GM12878 (cell line): ENCODE measurements around the gene SYPL2. TPM values are rescaled to one million over a fixed set of nuclear protein-coding genes. Genes with fewer than 3 reads are reported as not detected.
A peak's percentile ranks its signal among the peaks of the same experiment; 100 is the strongest.

Source experiments
- BCL11A ChIP-seq: IDR thresholded peaks from 2 replicates; pipeline ENCODE4 v1.6.1; 2011; ENCODE audit warnings: low read depth, low read length
- GABPA ChIP-seq: IDR thresholded peaks from 2 replicates; pipeline ENCODE4 v1.6.1; 2014; ENCODE audit warnings: antibody characterized with exemption, low read depth, mild to moderate bottlenecking, inconsistent platforms
- HDAC2 ChIP-seq: fragments of 200-600 bp; sonication (generic); IDR thresholded peaks from 2 replicates; pipeline ENCODE4 v1.6.1; 2017
- IRF4 ChIP-seq: IDR thresholded peaks from 2 replicates; pipeline ENCODE4 v1.6.1; 2011; ENCODE audit warnings: low read depth, low read length
- KLF5 ChIP-seq: fragments of 450-650 bp; IDR thresholded peaks from 2 replicates; pipeline ENCODE4 v1.6.1; 2014; ENCODE audit warnings: mild to moderate bottlenecking; ENCODE audit not compliant: partially characterized antibody
- PAX8 ChIP-seq: fragments of 450-650 bp; IDR thresholded peaks from 2 replicates; pipeline ENCODE4 v1.6.1; 2017; ENCODE audit warnings: mild to moderate bottlenecking, moderate library complexity
- SMAD5 ChIP-seq: IDR thresholded peaks from 2 replicates; pipeline ENCODE4 v1.6.1; 2016; ENCODE audit warnings: antibody characterized with exemption, low read depth
- SMC3 ChIP-seq: IDR thresholded peaks from 2 replicates; pipeline ENCODE4 v1.6.1; 2011; ENCODE audit warnings: low read length, improper control_type of control experiment, borderline replicate concordance
- TAF1 ChIP-seq: IDR thresholded peaks from 2 replicates; pipeline ENCODE4 v1.6.1; 2011; ENCODE audit warnings: mild to moderate bottlenecking, low read depth, low read length, borderline replicate concordance
- TARDBP ChIP-seq: IDR thresholded peaks from 2 replicates; pipeline ENCODE4 v1.6.1; 2016; ENCODE audit warnings: borderline replicate concordance
- ZNF384 ChIP-seq: IDR thresholded peaks from 2 replicates; pipeline ENCODE4 v1.6.1; 2012; ENCODE audit warnings: low read depth, mild to moderate bottlenecking, low read length, improper control_type of control experiment, borderline replicate concordance
- polyA plus RNA-seq, 11 experiments: library from polyadenylated mRNA; depleted of rRNA in 4 of 11; unstranded in 6 of 11; stranded (reverse) in 5 of 11; fragments of >200 nt; fragmentation: Nextera tagmentation in 4 of 11; fragmentation: Illumina TruSeq in 1 of 11; extraction: Ambion mirVana in 4 of 11; extraction: Trizol in 1 of 11; gene quantifications; 1 replicate in 1 of 11; 2 replicates in 10 of 11; pipeline versions ENCODE4 v1.2.1 to v1.2.3, GENCODE V29; 2011 to 2016; ENCODE audit warnings: inconsistent platforms in 2 of 11, missing spikeins in 2 of 11, low read depth in 1 of 11
- total RNA-seq, 4 experiments: library from RNA; depleted of rRNA in 3 of 4; stranded (reverse); fragments of >200 nt in 3 of 4; fragmentation: Illumina TruSeq in 1 of 4; extraction: Trizol in 1 of 4; gene quantifications; 2 replicates each; pipeline versions ENCODE4 v1.2.1 to v1.2.3, GENCODE V29; 2013 to 2021
- TF ChIP-seq, protein P1 (sequence below): fragments of 450-650 bp; IDR thresholded peaks from 2 replicates; pipeline ENCODE4 v1.6.1; 2016; ENCODE audit warnings: mild to moderate bottlenecking, moderate library complexity, borderline replicate concordance
- TF ChIP-seq, protein P2 (sequence below): IDR thresholded peaks from 2 replicates; pipeline ENCODE4 v1.6.1; 2012; ENCODE audit warnings: improper control_type of control experiment, low read depth, low read length; ENCODE audit not compliant: insufficient replicate concordance
- TF ChIP-seq, protein P3 (sequence below), 3 experiments: IDR thresholded peaks in 2 of 3; conservative IDR thresholded peaks in 1 of 3; 2 replicates each; pipeline ENCODE4 v1.5.1; 2011; ENCODE audit warnings: low read depth in 3 of 3, low read length in 3 of 3, mild to moderate bottlenecking in 3 of 3, control low read depth in 2 of 3, moderate library complexity in 2 of 3, inconsistent platforms in 1 of 3, mixed read lengths in 1 of 3; ENCODE audit not compliant: control insufficient read depth in 2 of 3, insufficient read depth in 1 of 3; ENCODE audit errors: extremely low read depth in 1 of 3
- TF ChIP-seq, protein P4 (sequence below): fragments of 450-650 bp; IDR thresholded peaks from 2 replicates; pipeline ENCODE4 v1.6.1; 2014; ENCODE audit warnings: mild to moderate bottlenecking
- TF ChIP-seq, protein P5 (sequence below): IDR thresholded peaks from 2 replicates; pipeline ENCODE4 v1.6.1; 2012; ENCODE audit warnings: low read depth, low read length, improper control_type of control experiment

The SYPL2 gene
- total and polyA plus RNA-seq, 10 of the 15 experiments (the other 5 are each of a cell fraction or from before 2014, with no cell fraction given), result 0.04 to 0.11 (median 0.06) TPM; not detected in 3

DNA sequence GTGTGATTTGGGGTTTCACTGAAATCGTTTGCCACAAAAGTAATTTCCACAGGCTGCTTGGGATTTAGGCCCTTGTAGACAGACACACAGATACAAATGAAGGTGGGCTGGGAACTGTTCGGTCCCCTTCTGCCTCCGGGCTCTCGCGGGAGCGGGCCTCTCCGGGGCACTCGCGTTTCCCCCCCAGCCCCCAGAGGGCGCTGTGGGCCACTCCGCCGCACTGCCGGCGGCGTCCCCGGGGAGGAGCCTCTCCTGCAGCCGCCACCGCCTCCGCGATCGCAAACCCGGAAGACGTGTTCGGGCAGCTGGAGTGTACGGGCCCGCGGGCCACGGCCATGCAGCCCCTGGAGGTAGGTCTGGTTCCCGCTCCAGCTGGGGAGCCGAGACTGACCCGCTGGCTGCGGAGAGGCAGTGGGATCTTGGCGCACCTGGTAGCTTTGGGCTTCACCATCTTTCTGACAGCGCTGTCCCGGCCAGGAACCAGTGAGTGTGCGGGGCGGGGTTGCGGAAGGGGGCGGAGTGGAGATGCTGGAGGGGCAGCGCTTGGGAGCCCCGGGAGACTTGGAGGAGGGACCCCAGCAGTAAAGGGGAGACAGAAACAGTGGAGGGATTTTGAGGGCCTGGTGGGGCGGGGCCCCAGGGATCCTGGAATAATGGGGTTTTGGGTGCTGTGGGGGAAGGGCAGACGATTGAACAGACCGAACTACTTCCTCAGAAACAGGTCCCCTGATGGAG is 27.6 kb downstream of the SYPL2 start, which contains the start of gene CYB561D1 (continued):
- TF ChIP-seq, protein P1, sequence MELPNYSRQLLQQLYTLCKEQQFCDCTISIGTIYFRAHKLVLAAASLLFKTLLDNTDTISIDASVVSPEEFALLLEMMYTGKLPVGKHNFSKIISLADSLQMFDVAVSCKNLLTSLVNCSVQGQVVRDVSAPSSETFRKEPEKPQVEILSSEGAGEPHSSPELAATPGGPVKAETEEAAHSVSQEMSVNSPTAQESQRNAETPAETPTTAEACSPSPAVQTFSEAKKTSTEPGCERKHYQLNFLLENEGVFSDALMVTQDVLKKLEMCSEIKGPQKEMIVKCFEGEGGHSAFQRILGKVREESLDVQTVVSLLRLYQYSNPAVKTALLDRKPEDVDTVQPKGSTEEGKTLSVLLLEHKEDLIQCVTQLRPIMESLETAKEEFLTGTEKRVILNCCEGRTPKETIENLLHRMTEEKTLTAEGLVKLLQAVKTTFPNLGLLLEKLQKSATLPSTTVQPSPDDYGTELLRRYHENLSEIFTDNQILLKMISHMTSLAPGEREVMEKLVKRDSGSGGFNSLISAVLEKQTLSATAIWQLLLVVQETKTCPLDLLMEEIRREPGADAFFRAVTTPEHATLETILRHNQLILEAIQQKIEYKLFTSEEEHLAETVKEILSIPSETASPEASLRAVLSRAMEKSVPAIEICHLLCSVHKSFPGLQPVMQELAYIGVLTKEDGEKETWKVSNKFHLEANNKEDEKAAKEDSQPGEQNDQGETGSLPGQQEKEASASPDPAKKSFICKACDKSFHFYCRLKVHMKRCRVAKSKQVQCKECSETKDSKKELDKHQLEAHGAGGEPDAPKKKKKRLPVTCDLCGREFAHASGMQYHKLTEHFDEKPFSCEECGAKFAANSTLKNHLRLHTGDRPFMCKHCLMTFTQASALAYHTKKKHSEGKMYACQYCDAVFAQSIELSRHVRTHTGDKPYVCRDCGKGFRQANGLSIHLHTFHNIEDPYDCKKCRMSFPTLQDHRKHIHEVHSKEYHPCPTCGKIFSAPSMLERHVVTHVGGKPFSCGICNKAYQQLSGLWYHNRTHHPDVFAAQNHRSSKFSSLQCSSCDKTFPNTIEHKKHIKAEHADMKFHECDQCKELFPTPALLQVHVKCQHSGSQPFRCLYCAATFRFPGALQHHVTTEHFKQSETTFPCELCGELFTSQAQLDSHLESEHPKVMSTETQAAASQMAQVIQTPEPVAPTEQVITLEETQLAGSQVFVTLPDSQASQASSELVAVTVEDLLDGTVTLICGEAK, result peak; percentile 67
- TF ChIP-seq KLF5 (peak; percentile 78), IRF4 (no peak), PAX8 (no peak), ZNF384 (no peak), SMC3 (peak; percentile 79), TAF1 (peak; percentile 66; the same call in 1 of the 2 replicates), GABPA (no peak), SMAD5 (no peak; the same call in 1 of the 2 replicates), BCL11A (no peak), TARDBP (peak; percentile 81; the same call in 1 of the 2 replicates), HDAC2 (no peak)
- TF ChIP-seq, protein P2, sequence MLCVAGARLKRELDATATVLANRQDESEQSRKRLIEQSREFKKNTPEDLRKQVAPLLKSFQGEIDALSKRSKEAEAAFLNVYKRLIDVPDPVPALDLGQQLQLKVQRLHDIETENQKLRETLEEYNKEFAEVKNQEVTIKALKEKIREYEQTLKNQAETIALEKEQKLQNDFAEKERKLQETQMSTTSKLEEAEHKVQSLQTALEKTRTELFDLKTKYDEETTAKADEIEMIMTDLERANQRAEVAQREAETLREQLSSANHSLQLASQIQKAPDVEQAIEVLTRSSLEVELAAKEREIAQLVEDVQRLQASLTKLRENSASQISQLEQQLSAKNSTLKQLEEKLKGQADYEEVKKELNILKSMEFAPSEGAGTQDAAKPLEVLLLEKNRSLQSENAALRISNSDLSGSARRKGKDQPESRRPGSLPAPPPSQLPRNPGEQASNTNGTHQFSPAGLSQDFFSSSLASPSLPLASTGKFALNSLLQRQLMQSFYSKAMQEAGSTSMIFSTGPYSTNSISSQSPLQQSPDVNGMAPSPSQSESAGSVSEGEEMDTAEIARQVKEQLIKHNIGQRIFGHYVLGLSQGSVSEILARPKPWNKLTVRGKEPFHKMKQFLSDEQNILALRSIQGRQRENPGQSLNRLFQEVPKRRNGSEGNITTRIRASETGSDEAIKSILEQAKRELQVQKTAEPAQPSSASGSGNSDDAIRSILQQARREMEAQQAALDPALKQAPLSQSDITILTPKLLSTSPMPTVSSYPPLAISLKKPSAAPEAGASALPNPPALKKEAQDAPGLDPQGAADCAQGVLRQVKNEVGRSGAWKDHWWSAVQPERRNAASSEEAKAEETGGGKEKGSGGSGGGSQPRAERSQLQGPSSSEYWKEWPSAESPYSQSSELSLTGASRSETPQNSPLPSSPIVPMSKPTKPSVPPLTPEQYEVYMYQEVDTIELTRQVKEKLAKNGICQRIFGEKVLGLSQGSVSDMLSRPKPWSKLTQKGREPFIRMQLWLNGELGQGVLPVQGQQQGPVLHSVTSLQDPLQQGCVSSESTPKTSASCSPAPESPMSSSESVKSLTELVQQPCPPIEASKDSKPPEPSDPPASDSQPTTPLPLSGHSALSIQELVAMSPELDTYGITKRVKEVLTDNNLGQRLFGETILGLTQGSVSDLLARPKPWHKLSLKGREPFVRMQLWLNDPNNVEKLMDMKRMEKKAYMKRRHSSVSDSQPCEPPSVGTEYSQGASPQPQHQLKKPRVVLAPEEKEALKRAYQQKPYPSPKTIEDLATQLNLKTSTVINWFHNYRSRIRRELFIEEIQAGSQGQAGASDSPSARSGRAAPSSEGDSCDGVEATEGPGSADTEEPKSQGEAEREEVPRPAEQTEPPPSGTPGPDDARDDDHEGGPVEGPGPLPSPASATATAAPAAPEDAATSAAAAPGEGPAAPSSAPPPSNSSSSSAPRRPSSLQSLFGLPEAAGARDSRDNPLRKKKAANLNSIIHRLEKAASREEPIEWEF, result no peak
- TF ChIP-seq, protein P3, sequence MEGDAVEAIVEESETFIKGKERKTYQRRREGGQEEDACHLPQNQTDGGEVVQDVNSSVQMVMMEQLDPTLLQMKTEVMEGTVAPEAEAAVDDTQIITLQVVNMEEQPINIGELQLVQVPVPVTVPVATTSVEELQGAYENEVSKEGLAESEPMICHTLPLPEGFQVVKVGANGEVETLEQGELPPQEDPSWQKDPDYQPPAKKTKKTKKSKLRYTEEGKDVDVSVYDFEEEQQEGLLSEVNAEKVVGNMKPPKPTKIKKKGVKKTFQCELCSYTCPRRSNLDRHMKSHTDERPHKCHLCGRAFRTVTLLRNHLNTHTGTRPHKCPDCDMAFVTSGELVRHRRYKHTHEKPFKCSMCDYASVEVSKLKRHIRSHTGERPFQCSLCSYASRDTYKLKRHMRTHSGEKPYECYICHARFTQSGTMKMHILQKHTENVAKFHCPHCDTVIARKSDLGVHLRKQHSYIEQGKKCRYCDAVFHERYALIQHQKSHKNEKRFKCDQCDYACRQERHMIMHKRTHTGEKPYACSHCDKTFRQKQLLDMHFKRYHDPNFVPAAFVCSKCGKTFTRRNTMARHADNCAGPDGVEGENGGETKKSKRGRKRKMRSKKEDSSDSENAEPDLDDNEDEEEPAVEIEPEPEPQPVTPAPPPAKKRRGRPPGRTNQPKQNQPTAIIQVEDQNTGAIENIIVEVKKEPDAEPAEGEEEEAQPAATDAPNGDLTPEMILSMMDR (IDR thresholded peaks at IDR 0.05 in 2 of 3, conservative IDR thresholded peaks at IDR 0.05 in 1 of 3; ENCODE audit: control insufficient read depth in 2 of 3, extremely low read depth in 1 of 3, insufficient read depth in 1 of 3, low read depth in 3 of 3, low read length in 3 of 3), result peak; percentile 94 to 98 (median 95); a peak in 5 of 6 replicates
- TF ChIP-seq, protein P4, sequence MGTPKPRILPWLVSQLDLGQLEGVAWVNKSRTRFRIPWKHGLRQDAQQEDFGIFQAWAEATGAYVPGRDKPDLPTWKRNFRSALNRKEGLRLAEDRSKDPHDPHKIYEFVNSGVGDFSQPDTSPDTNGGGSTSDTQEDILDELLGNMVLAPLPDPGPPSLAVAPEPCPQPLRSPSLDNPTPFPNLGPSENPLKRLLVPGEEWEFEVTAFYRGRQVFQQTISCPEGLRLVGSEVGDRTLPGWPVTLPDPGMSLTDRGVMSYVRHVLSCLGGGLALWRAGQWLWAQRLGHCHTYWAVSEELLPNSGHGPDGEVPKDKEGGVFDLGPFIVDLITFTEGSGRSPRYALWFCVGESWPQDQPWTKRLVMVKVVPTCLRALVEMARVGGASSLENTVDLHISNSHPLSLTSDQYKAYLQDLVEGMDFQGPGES, result no peak
- TF ChIP-seq, protein P5, sequence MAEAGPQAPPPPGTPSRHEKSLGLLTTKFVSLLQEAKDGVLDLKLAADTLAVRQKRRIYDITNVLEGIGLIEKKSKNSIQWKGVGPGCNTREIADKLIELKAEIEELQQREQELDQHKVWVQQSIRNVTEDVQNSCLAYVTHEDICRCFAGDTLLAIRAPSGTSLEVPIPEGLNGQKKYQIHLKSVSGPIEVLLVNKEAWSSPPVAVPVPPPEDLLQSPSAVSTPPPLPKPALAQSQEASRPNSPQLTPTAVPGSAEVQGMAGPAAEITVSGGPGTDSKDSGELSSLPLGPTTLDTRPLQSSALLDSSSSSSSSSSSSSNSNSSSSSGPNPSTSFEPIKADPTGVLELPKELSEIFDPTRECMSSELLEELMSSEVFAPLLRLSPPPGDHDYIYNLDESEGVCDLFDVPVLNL, result no peak; the same call in 1 of the 2 replicates
